Germinal center (tissue), 1 donor: ENCODE data around the gene CASP7.

Experiments used
- DNase-seq: peaks from one replicate; pipeline ENCODE4 v3.0.0; 2012; ENCODE audit warnings: mixed read lengths, low spot score

CASP7 gene

GRCh38 chr10:113666682-113667252 lies 12.9 kb upstream of the CASP7 start:
- no peak for DNase-seq

GRCh38 chr10:113680190-113681111 lies 739 bp downstream of the CASP7 start:
- peak; percentile 21 for DNase-seq

- DNase-seq: no peak
Observed at GRCh38 chr10:113681533-113682470, 2.1 kb downstream of the CASP7 start.

- no peak for DNase-seq
Observed at GRCh38 chr10:113683300-113683699, 3.6 kb downstream of the CASP7 start.

- no peak for DNase-seq
Observed at GRCh38 chr10:113686028-113686427, 6.3 kb downstream of the CASP7 start.

GRCh38 chr10:113687037-113687436 lies 7.3 kb downstream of the CASP7 start:
- DNase-seq: no peak

- no peak for DNase-seq
Observed at GRCh38 chr10:113689057-113689456, 9.3 kb downstream of the CASP7 start.

GRCh38 chr10:113689574-113689973 lies 9.9 kb downstream of the CASP7 start:
- no peak for DNase-seq

GRCh38 chr10:113690749-113691148 lies 11.0 kb downstream of the CASP7 start:
- DNase-seq: no peak

- no peak for DNase-seq
Observed at GRCh38 chr10:113691381-113691780, 11.7 kb downstream of the CASP7 start.

GRCh38 chr10:113692271-113692670 lies 12.6 kb downstream of the CASP7 start:
- DNase-seq: no peak

- no peak for DNase-seq
Observed at GRCh38 chr10:113693348-113693747, 13.6 kb downstream of the CASP7 start.

GRCh38 chr10:113695691-113696090 lies 16.0 kb downstream of the CASP7 start:
- DNase-seq: no peak

- no peak for DNase-seq
Observed at GRCh38 chr10:113697595-113697994, 17.9 kb downstream of the CASP7 start.

- DNase-seq: no peak
Observed at GRCh38 chr10:113704637-113705343, 25.1 kb downstream of the CASP7 start.

GRCh38 chr10:113705344-113705652 lies 25.6 kb downstream of the CASP7 start:
- no peak for DNase-seq

- no peak for DNase-seq
Observed at GRCh38 chr10:113706623-113707022, 26.9 kb downstream of the CASP7 start.

- no peak for DNase-seq
Observed at GRCh38 chr10:113708640-113709039, 28.9 kb downstream of the CASP7 start.

- no peak for DNase-seq
Observed at GRCh38 chr10:113709221-113709838, 29.6 kb downstream of the CASP7 start.

- no peak for DNase-seq
Observed at GRCh38 chr10:113711142-113711541, 31.4 kb downstream of the CASP7 start.

GRCh38 chr10:113712024-113712423 lies 32.3 kb downstream of the CASP7 start:
- no peak for DNase-seq
